ENCODE results near the gene MTSS2. TPM values are rescaled to one million over a fixed set of nuclear protein-coding genes. Genes with fewer than 3 reads are reported as not detected.

MTSS2 gene
- total RNA-seq, 1 donor from 2014 or later = 83.9 TPM

GRCh38 chr16:70665113-70665694 lies 20.6 kb downstream of the MTSS2 start:
- Histone ChIP-seq H3K27me3 (ENCODE audit: low read depth) (no peaks in the 10 kb centered on the region), H3K4me1 (peaks cover 30% of the 10 kb centered on the region), H3K27ac (replicated peaks) (no peak overlapping the region), H3K9me3 (replicated peaks) (peaks cover 4% of the 10 kb centered on the region), H3K36me3 (peaks cover 70% of the 10 kb centered on the region), H3K4me3 (no peak overlapping the region)
- TF ChIP-seq, protein P1, sequence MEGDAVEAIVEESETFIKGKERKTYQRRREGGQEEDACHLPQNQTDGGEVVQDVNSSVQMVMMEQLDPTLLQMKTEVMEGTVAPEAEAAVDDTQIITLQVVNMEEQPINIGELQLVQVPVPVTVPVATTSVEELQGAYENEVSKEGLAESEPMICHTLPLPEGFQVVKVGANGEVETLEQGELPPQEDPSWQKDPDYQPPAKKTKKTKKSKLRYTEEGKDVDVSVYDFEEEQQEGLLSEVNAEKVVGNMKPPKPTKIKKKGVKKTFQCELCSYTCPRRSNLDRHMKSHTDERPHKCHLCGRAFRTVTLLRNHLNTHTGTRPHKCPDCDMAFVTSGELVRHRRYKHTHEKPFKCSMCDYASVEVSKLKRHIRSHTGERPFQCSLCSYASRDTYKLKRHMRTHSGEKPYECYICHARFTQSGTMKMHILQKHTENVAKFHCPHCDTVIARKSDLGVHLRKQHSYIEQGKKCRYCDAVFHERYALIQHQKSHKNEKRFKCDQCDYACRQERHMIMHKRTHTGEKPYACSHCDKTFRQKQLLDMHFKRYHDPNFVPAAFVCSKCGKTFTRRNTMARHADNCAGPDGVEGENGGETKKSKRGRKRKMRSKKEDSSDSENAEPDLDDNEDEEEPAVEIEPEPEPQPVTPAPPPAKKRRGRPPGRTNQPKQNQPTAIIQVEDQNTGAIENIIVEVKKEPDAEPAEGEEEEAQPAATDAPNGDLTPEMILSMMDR (IDR thresholded peaks at IDR 0.05; ENCODE audit: borderline replicate concordance) = no peak
- intact Hi-C loops (cut with micrococcal nuclease) = no loop called here
- DNase-seq = no peak

DNA sequence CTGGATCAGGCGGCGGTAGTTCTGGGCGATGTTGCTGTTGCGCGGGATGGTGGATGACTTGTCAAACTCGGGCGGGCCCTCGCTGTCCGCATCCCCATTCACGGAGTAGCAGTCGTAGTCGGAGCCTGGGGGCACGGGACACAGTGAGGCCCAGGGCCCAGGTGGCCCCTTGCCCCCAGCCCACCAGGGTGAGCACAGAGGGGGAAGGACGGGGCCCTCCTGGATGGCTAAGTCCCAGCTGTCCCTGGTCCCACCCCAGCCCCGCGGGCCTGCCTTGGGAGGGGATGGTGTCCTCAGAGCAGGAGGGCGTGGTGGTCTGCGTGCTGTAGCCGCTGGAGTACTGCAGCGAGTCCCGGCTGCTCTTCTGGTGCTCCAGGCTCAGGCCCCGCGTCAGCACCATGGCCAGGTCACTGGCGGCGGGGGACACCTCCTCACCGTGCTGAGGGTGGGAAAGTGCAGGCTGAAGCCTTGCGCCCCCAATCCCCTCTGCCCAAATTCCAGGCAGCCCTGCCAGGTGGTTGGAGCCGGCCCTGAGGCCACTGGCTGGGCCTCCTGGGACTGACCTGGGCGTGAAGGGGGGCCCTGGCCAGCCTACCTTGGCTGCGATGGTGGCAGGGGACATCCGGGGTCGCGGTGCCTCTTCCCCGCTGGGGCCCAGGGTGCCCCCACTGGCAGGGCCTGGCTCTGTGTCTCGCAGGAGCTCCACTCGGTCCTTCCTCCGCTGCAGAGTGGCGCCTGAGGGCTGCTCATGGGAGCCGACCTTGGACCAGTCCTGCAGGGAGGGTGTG lies 21.3 kb downstream of the MTSS2 start:
- TF ChIP-seq, protein P1 (IDR thresholded peaks at IDR 0.05; ENCODE audit: borderline replicate concordance) = no peak
- Histone ChIP-seq H3K27ac (replicated peaks) (no peak overlapping the region), H3K4me1 (peaks cover 30% of the 10 kb centered on the region), H3K4me3 (no peak overlapping the region), H3K27me3 (ENCODE audit: low read depth) (no peaks in the 10 kb centered on the region), H3K36me3 (peaks cover 63% of the 10 kb centered on the region), H3K9me3 (replicated peaks) (peaks cover 4% of the 10 kb centered on the region)
- intact Hi-C loops (cut with micrococcal nuclease) = no loop called here
- DNase-seq = no peak

DNA sequence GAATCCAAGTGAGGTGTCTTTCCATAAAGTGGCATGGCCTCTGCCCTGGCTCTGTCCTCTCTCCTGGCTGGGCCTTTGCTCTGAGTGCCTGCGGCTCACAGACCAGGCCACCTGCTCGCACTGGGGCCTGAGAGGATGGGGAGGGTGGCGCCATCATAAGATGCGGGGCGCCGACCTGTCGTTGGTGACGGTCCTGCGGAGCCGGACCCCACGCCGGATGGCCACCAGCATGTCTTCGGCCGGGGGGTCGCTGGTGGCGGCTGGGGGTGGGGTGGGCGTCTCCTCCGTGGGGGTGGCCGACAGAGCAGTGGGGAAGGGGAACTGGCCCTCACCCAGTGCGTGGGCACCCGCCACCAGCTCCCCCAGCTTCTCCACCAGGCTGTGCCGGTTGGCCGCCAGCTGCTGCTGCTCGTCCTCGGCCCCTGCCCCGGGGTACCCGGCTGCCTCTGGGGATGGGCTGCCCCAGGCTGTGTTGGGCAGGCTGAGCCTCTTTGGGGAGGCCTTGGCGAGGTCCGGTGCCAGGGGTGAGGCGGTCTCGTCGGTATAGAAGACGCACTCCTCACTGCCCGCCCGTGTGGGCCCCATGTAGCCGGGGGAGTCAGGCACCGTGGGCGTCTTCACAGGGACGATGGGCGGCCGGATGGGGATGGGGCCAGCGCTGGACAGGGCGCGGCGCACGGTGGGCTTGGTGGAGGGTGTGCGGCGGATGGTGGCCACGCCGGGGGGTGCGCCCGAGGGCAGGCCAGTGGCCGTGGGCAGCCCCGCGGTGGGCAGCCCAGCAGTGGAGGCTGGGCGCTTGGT lies 22.1 kb downstream of the MTSS2 start:
- Histone ChIP-seq H3K9me3 (replicated peaks) (no peaks in the 10 kb centered on the region), H3K36me3 (peaks cover 55% of the 10 kb centered on the region), H3K4me3 (no peak overlapping the region), H3K27ac (replicated peaks) (no peak overlapping the region), H3K4me1 (peaks cover 30% of the 10 kb centered on the region), H3K27me3 (ENCODE audit: low read depth) (no peaks in the 10 kb centered on the region)
- DNase-seq = no peak
- intact Hi-C loops (cut with micrococcal nuclease) = no loop called here
- TF ChIP-seq, protein P1 (IDR thresholded peaks at IDR 0.05; ENCODE audit: borderline replicate concordance) = no peak

DNA sequence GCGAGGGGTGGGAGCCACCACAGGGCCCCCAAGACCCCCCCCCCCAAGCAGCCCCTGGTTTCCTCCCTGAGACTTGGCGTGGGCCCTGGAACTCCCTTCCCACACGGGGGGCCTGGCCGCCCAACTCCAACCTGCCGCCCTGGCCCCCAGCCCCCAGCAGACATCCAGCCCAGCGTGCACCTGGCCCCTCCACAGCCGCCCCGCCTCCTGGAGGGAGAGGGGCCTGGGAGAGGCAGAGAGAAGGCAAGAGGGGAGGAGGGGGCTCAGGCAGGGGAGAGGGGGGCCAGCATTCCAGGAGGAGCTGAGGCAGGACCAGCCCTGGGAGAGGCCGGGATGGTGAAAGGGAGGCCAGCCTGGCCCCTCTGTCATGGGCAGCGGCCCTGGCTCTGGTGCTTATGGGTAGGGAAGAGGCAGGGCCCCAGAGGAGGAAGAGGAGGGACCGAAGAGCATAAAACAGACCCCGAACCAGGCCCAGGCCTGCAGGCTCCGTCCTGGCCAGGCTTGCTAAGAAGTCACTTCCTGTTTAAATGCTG lies 22.8 kb downstream of the MTSS2 start:
- intact Hi-C loops (cut with micrococcal nuclease) = no loop called here
- H3K4me3 ChIP-seq = no peak overlapping the region
- no peaks in the 10 kb centered on the region for H3K9me3 ChIP-seq (replicated peaks)
- no peaks in the 10 kb centered on the region for H3K27me3 ChIP-seq (ENCODE audit: low read depth)
- H3K36me3 ChIP-seq = peaks cover 48% of the 10 kb centered on the region
- no peak overlapping the region for H3K27ac ChIP-seq (replicated peaks)
- TF ChIP-seq, protein P1 (IDR thresholded peaks at IDR 0.05; ENCODE audit: borderline replicate concordance) = no peak
- DNase-seq = no peak
- H3K4me1 ChIP-seq = peaks cover 27% of the 10 kb centered on the region

- Histone ChIP-seq H3K4me1 (peaks cover 22% of the 10 kb centered on the region), H3K27me3 (ENCODE audit: low read depth) (no peaks in the 10 kb centered on the region), H3K4me3 (no peak overlapping the region), H3K36me3 (peaks cover 47% of the 10 kb centered on the region), H3K27ac (replicated peaks) (no peak overlapping the region), H3K9me3 (replicated peaks) (no peaks in the 10 kb centered on the region)
- DNase-seq = no peak
- intact Hi-C loops (cut with micrococcal nuclease) = no loop called here
- TF ChIP-seq, protein P1 (IDR thresholded peaks at IDR 0.05; ENCODE audit: borderline replicate concordance) = no peak
Measured at GRCh38 chr16:70661918-70662641, 23.8 kb downstream of the MTSS2 start.
